SK-N-SH treated with all-trans-retinoic acid at 6 μM for 48 hours (cell line): ENCODE measurements around the gene DPEP1.
A peak's percentile ranks its signal among the peaks of the same experiment; 100 is the strongest.

Experiments used
- ATAC-seq: fragments of 200-7000 bp; cut with Tn5 transposase; 3 replicates; pipeline ENCODE4 v1.9.1; 2020; ENCODE audit warnings: mild to moderate bottlenecking, moderate library complexity
- ARNTL ChIP-seq: fragments of 450-650 bp; formaldehyde crosslinking; IDR thresholded peaks from 2 replicates; pipeline ENCODE4 v1.5.0; 2020; ENCODE audit warnings: low read depth, mild to moderate bottlenecking, moderate library complexity, borderline replicate concordance
- CREB5 ChIP-seq: fragments of 250-450 bp; sonication (Bioruptor Pico); IDR thresholded peaks from 2 replicates; pipeline ENCODE4 v1.5.1; 2020; ENCODE audit warnings: low read depth, mild to moderate bottlenecking, moderate library complexity
- CSDC2 ChIP-seq: fragments of 250-450 bp; sonication (Bioruptor Pico); IDR thresholded peaks from 2 replicates; pipeline ENCODE4 v1.5.0; 2020; ENCODE audit warnings: mild to moderate bottlenecking, moderate library complexity
- ESRRG ChIP-seq: fragments of 250-450 bp; sonication (Bioruptor Pico); IDR thresholded peaks from 2 replicates; pipeline ENCODE4 v1.6.1; 2021; ENCODE audit warnings: mild to moderate bottlenecking
- GLIS3 ChIP-seq: fragments of 250-450 bp; sonication (Bioruptor Pico); IDR thresholded peaks from 2 replicates; pipeline ENCODE4 v1.5.0; 2020; ENCODE audit warnings: mild to moderate bottlenecking, moderate library complexity
- ISL1 ChIP-seq: fragments of 250-450 bp; sonication (Bioruptor Pico); IDR thresholded peaks from 2 replicates; pipeline ENCODE4 v2.1.2; 2022; ENCODE audit warnings: mild to moderate bottlenecking, moderate library complexity
- OSR1 ChIP-seq: fragments of 250-450 bp; sonication (Bioruptor Pico); IDR thresholded peaks from 2 replicates; pipeline ENCODE4 v1.8.0; 2022; ENCODE audit warnings: moderate library complexity, mild to moderate bottlenecking, inconsistent platforms
- PATZ1 ChIP-seq: fragments of 250-450 bp; sonication (Bioruptor Pico); IDR thresholded peaks from 2 replicates; pipeline ENCODE4 v1.8.0; 2020; ENCODE audit warnings: mild to moderate bottlenecking, moderate library complexity, borderline replicate concordance
- POU6F1 ChIP-seq: fragments of 250-450 bp; sonication (Bioruptor Pico); IDR thresholded peaks from 2 replicates; pipeline ENCODE4 v1.8.0; 2021; ENCODE audit warnings: low read depth, mild to moderate bottlenecking, moderate library complexity, borderline replicate concordance
- PPARA ChIP-seq: fragments of 250-450 bp; sonication (Bioruptor Pico); IDR thresholded peaks from 2 replicates; pipeline ENCODE4 v1.5.0; 2020; ENCODE audit warnings: mild to moderate bottlenecking, borderline replicate concordance
- RARB ChIP-seq: fragments of 250-450 bp; sonication (Bioruptor Pico); IDR thresholded peaks from 2 replicates; pipeline ENCODE4 v1.8.0; 2021; ENCODE audit warnings: mild to moderate bottlenecking, moderate library complexity
- SNAI2 ChIP-seq: fragments of 250-450 bp; sonication (Bioruptor Pico); IDR thresholded peaks from 2 replicates; pipeline ENCODE4 v1.5.0; 2020; ENCODE audit warnings: mild to moderate bottlenecking, moderate library complexity
- TCF4 ChIP-seq: fragments of 250-450 bp; sonication (Bioruptor Pico); IDR thresholded peaks from 2 replicates; pipeline ENCODE4 v1.8.0; 2021; ENCODE audit warnings: mild to moderate bottlenecking, moderate library complexity, borderline replicate concordance
- TOX ChIP-seq: fragments of 250-450 bp; sonication (Bioruptor Pico); IDR thresholded peaks from 2 replicates; pipeline ENCODE4 v1.8.0; 2021; ENCODE audit warnings: mild to moderate bottlenecking, moderate library complexity, borderline replicate concordance
- TSHZ2 ChIP-seq: fragments of 250-450 bp; sonication (Bioruptor Pico); IDR thresholded peaks from 2 replicates; pipeline ENCODE4 v1.5.0; 2020; ENCODE audit warnings: mild to moderate bottlenecking, moderate library complexity
- ZC3H10 ChIP-seq: fragments of 250-450 bp; sonication (Bioruptor Pico); IDR thresholded peaks from 2 replicates; pipeline ENCODE4 v1.5.1; 2021; ENCODE audit warnings: mild to moderate bottlenecking, moderate library complexity
- ZFP3 ChIP-seq: fragments of 250-450 bp; sonication (Bioruptor Pico); IDR thresholded peaks from 2 replicates; pipeline ENCODE4 v1.5.0; 2020; ENCODE audit warnings: mild to moderate bottlenecking, moderate library complexity
- ZFP30 ChIP-seq: fragments of 450-650 bp; formaldehyde crosslinking; IDR thresholded peaks from 2 replicates; pipeline ENCODE4 v1.5.0; 2022; ENCODE audit warnings: mild to moderate bottlenecking, moderate library complexity
- ZNF565 ChIP-seq: fragments of 450-650 bp; formaldehyde crosslinking; conservative IDR thresholded peaks from 2 replicates; pipeline ENCODE4 v1.5.0; 2020; ENCODE audit warnings: low read depth, mild to moderate bottlenecking, moderate library complexity
- ZNF70 ChIP-seq: fragments of 450-650 bp; formaldehyde crosslinking; IDR thresholded peaks from 2 replicates; pipeline ENCODE4 v1.5.0; 2020; ENCODE audit warnings: mild to moderate bottlenecking, moderate library complexity
- TF ChIP-seq, protein P1 (sequence below): fragments of 250-450 bp; sonication (Bioruptor Pico); IDR thresholded peaks from 2 replicates; pipeline ENCODE4 v1.5.1; 2021; ENCODE audit warnings: mild to moderate bottlenecking, moderate library complexity

Gene DPEP1

GRCh38 chr16:89668790-89669158 is 55.3 kb downstream of the DPEP1 start:
- ATAC-seq: no peak
- TF ChIP-seq ZFP30 (CRISPR knock-in tag): no peak
- no peak for TF ChIP-seq ZNF565 (CRISPR knock-in tag)
- no peak for TF ChIP-seq CSDC2 (CRISPR knock-in tag)
- no peak for TF ChIP-seq ZNF70 (CRISPR knock-in tag)
- TF ChIP-seq ZFP3 (CRISPR knock-in tag): no peak

DNA sequence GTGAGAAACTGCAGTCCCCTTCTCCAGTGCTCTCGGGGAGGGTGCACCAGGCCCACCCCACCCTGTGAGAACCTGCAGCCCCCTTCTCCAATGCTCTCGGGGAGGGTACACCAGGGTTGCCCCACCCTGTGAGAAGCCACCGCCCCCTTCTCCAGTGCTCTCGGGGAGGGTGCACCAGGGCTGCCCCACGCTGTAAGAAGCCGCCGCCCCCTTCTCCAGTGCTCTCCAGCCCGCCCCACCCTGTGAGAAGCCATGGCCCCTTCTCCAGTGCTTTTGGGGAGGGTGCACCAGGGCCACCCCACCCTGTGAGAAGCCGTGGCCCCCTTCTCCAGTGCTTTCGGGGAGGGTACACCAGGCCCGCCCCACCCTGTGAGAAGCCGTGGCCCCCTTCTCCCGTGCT is 56.3 kb downstream of the DPEP1 start:
- ATAC-seq: no peak
- TF ChIP-seq, protein P1, sequence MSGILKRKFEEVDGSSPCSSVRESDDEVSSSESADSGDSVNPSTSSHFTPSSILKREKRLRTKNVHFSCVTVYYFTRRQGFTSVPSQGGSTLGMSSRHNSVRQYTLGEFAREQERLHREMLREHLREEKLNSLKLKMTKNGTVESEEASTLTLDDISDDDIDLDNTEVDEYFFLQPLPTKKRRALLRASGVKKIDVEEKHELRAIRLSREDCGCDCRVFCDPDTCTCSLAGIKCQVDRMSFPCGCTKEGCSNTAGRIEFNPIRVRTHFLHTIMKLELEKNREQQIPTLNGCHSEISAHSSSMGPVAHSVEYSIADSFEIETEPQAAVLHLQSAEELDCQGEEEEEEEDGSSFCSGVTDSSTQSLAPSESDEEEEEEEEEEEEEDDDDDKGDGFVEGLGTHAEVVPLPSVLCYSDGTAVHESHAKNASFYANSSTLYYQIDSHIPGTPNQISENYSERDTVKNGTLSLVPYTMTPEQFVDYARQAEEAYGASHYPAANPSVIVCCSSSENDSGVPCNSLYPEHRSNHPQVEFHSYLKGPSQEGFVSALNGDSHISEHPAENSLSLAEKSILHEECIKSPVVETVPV (CRISPR knock-in tag): no peak
- TF ChIP-seq TOX (no peak), TSHZ2 (CRISPR knock-in tag) (no peak), ESRRG (CRISPR knock-in tag) (no peak), POU6F1 (CRISPR knock-in tag) (no peak), GLIS3 (no peak), ZFP3 (CRISPR knock-in tag) (no peak), RARB (CRISPR knock-in tag) (no peak), ZNF565 (CRISPR knock-in tag) (no peak), PPARA (CRISPR knock-in tag) (no peak), CREB5 (CRISPR knock-in tag) (no peak), CSDC2 (CRISPR knock-in tag) (no peak), PATZ1 (CRISPR knock-in tag) (no peak), TCF4 (CRISPR knock-in tag) (no peak), ZFP30 (CRISPR knock-in tag) (no peak), ARNTL (CRISPR knock-in tag) (no peak), OSR1 (CRISPR knock-in tag) (no peak), ISL1 (no peak), ZC3H10 (CRISPR knock-in tag) (no peak)

DNA sequence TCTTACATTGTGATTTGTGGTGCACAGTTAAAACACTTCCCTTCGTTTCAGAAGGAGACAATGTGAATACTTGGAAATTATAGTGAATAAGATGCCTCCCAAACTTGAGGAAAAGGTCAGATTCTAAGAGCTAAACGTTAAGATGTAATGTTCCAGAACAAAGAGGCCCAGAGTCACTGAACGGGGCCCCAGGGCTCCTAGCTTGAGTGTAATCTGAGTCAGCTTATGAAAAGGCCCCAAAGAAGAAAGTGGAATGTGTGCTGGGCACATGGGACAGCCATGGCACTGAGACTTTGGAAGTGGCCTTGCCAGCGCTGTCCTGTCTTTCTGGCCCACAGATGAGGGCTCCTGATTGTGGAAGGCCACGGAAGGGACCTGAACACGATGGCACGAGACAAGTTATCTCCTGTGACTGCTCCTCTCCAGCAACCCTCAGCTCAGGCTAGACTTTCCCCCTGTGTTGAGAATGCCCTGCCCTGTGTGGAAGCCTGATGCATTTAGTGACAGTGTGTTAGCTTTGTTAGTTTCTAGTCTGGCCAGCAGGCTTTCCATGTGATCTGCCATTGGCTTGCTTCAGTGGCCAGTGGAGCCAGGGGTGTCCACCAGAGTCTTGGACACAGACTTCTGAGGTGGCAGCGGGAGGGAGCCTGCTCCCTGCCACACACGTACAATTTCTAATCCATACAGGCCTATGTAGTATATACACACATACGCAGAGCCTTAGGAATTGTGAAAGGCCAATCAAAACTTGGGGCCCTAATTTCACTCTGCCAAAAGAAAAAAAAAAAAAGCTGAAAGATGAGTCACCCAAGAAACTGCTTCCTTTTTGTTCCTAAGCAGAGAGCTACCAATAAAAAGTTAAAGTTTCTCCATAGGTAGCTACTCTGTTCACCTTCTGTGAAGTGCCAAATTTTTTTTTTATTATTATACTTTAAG is 57.3 kb downstream of the DPEP1 start:
- ATAC-seq: peak; percentile 67
- TF ChIP-seq ARNTL (CRISPR knock-in tag) (no peak), SNAI2 (CRISPR knock-in tag) (no peak), PATZ1 (CRISPR knock-in tag) (no peak), PPARA (CRISPR knock-in tag) (no peak), GLIS3 (no peak), TCF4 (CRISPR knock-in tag) (no peak), ZFP30 (CRISPR knock-in tag) (no peak), ZNF565 (CRISPR knock-in tag) (no peak), ZC3H10 (CRISPR knock-in tag) (no peak), CREB5 (CRISPR knock-in tag) (no peak), ZFP3 (CRISPR knock-in tag) (no peak), CSDC2 (CRISPR knock-in tag) (no peak)
- TF ChIP-seq, protein P1 (CRISPR knock-in tag): no peak
